Thyroid gland (tissue), 4 donors: Measurements from ENCODE around the gene ARL13B.

Source experiments
- CTCF ChIP-seq, 6 experiments: fragments of 200-600 bp in 3 of 6; fragments of 450-650 bp in 3 of 6; sonication (generic) in 3 of 6; IDR thresholded peaks; one replicate each; pipeline ENCODE4 v1.5.1; 2016 to 2019; ENCODE audit warnings: antibody characterized with exemption in 6 of 6, mild to moderate bottlenecking in 2 of 6, inconsistent platforms in 1 of 6, moderate library complexity in 1 of 6
- POLR2A ChIP-seq, 2 donors: fragments of 450-650 bp; IDR thresholded peaks; one replicate each; pipeline ENCODE4 v1.6.1; 2017; ENCODE audit warnings: antibody characterized with exemption in 2 of 2, mild to moderate bottlenecking in 2 of 2, moderate library complexity in 1 of 2

- no peak for TF ChIP-seq CTCF (IDR thresholded peaks at IDR 0.05)
- TF ChIP-seq POLR2A (IDR thresholded peaks at IDR 0.05), result no peak
Measured at GRCh38 chr3:94076055-94076454, 96.1 kb downstream of the ARL13B start.
